GM12891 (cell line): Measurements from ENCODE around the gene CCDC50.

Experiments used
- POLR2AphosphoS5 ChIP-seq: IDR thresholded peaks from 2 replicates; pipeline ENCODE4 v1.6.1; 2011; ENCODE audit warnings: low read depth, low read length, control low read depth
- SPI1 ChIP-seq: IDR thresholded peaks from 2 replicates; pipeline ENCODE4 v1.6.1; 2011; ENCODE audit warnings: low read depth, low read length, control low read depth

DNA sequence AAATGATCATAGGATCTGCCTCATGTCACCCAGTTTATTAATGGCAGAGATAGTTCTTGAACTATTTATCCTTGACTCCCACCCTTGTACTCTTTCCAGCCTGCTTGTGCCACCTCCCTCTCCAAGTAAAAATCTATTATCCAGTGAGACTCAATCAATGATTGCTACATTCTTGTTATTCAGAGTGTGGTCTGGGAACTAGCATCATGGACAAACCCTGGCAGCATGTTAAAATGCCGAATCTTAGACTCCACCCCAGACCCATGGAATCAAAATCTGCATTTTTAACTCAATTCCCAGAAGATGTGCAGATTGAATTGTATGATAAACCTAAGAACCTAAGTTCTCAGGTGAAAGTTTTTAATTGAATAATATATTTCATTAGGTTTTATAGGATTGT lies 97.1 kb downstream of the CCDC50 start:
- TF ChIP-seq POLR2AphosphoS5 (no peak), SPI1 (no peak)
